NCI-H345 treated with DMSO at 0.1 percent for 48 hours (cell line): ENCODE results near the gene ARL5C.
A peak's percentile ranks its signal among the peaks of the same experiment; 100 is the strongest.
"Not testable (repeated sequence)": the region's sequence is repeated elsewhere in the genome, so short reads cannot be mapped to it uniquely, and the experiment has no call there.

Experiments
- DNase-seq: peaks from one replicate; lab custom pipeline; 2025; ENCODE audit not compliant: unreplicated experiment; lab: John Stamatoyannopoulos, UW

ARL5C gene

GRCh38 chr17:39168503-39168902, 2.5 kb upstream of the ARL5C start:
- DNase-seq, result not testable (repeated sequence)

GRCh38 chr17:39167476-39167875, 1.5 kb upstream of the ARL5C start:
- DNase-seq, result no peak

GRCh38 chr17:39166437-39167335, 725 bp upstream of the ARL5C start:
- no peak for DNase-seq

GRCh38 chr17:39165178-39165840, 652 bp downstream of the ARL5C start:
- DNase-seq, result no peak

GRCh38 chr17:39164675-39165143, 1.3 kb downstream of the ARL5C start:
- DNase-seq, result no peak

- DNase-seq, result no peak
These were observed 4.0 kb downstream of the ARL5C start for GRCh38 chr17:39161962-39162361.

- DNase-seq, result no peak
These were observed 7.3 kb downstream of the ARL5C start for GRCh38 chr17:39158623-39159022.

GRCh38 chr17:39156491-39156890, 9.5 kb downstream of the ARL5C start:
- DNase-seq, result no peak

GRCh38 chr17:39155654-39156053, 10.3 kb downstream of the ARL5C start:
- DNase-seq, result no peak

- DNase-seq, result peak; percentile 74
These were observed 12.3 kb downstream of the ARL5C start for GRCh38 chr17:39153599-39154051.

GRCh38 chr17:39151943-39152818, 13.8 kb downstream of the ARL5C start:
- DNase-seq, result no peak

GRCh38 chr17:39151150-39151942, 14.6 kb downstream of the ARL5C start, which contains the start of gene PLXDC1:
TSS of gene PLXDC1 (minus strand) at chr17:39151637. CDS start at chr17:39151437, 200 bp downstream.
- no peak for DNase-seq

GRCh38 chr17:39150795-39151149, 15.2 kb downstream of the ARL5C start:
- no peak for DNase-seq

- DNase-seq, result no peak
These were observed 15.8 kb downstream of the ARL5C start for GRCh38 chr17:39150104-39150634.

- no peak for DNase-seq
These were observed 18.5 kb downstream of the ARL5C start for GRCh38 chr17:39147221-39148185.

- no peak for DNase-seq
These were observed 19.7 kb downstream of the ARL5C start for GRCh38 chr17:39146273-39146672.

GRCh38 chr17:39145143-39145542, 20.8 kb downstream of the ARL5C start:
- DNase-seq, result no peak

GRCh38 chr17:39144416-39144840, 21.5 kb downstream of the ARL5C start:
- DNase-seq, result peak; percentile 9
